ENCODE data around the gene TAAR8.
"Not testable (repeated sequence)": the region's sequence is repeated elsewhere in the genome, so short reads cannot be mapped to it uniquely, and the experiment has no call there.

The TAAR8 gene

GRCh38 chr6:132544826-132545225 is 7.6 kb upstream of the TAAR8 start:
- no peak for DNase-seq (ENCODE audit: low read depth in 2 of 2)

DNA sequence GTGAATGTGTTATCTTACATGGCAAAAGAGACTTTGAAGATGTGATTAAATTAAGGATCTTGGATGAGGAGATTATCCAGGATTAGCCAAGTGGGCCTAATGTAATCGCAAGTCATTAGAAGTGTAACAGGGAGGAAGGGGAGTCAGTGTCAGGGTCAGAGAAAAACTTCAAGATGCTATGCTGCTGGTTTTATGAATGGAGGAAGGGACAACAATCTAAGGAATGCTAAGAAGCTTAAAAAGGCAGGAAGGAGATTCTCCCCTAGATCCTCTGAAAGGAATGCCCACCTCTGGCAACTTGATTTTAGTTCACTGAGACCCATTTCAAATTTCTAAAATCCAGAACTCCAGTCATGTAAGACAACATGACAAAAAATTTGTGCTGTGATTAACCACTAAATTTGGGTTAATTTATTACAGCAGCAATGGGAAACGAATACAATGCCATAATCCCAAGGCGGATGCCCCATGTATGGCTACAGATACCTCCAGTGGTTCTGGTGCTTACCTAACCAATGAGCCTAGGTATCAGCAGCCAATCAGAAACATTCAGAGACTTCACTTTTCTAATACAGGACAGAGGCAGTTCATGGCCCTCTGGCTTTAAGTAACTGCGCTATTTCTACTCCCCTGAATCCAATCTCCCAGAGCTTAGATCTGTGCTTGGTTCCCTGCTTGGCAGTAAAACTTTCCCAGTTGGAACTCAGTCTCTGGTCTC is 3.6 kb upstream of the TAAR8 start:
- DNase-seq (ENCODE audit: low read depth in 2 of 2) = no peak

- DNase-seq (ENCODE audit: low read depth in 2 of 2) = no peak
Measured at GRCh38 chr6:132551214-132551613, 1.3 kb upstream of the TAAR8 start.

GRCh38 chr6:132560087-132560486 is 7.6 kb downstream of the TAAR8 start:
- DNase-seq (ENCODE audit: low read depth in 2 of 2) = not testable (repeated sequence)

GRCh38 chr6:132566404-132566803 is 13.9 kb downstream of the TAAR8 start:
- DNase-seq (ENCODE audit: low read depth in 2 of 2) = no peak

DNA sequence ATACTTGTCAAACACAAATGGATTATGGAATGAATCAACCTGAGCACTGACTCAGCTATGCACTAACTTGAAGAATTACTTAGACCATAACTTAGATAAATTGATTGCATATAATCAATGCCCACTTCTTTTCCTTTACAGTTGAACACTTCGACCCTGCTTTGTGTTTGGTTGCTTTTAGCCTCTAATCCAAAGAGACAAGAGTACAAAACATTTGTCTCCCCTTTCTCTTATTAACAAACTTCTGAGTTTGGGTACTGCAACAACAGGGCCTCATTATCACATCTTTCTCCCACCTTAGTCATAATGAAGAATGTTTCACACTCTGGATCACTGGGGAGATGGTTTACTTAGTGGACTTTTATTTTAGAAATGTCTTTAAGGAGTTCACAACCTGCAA is 15.1 kb downstream of the TAAR8 start:
- DNase-seq (ENCODE audit: low read depth in 2 of 2) = no peak

- no peak for DNase-seq (ENCODE audit: low read depth in 2 of 2)
Measured at GRCh38 chr6:132568611-132569010, 16.1 kb downstream of the TAAR8 start.

DNA sequence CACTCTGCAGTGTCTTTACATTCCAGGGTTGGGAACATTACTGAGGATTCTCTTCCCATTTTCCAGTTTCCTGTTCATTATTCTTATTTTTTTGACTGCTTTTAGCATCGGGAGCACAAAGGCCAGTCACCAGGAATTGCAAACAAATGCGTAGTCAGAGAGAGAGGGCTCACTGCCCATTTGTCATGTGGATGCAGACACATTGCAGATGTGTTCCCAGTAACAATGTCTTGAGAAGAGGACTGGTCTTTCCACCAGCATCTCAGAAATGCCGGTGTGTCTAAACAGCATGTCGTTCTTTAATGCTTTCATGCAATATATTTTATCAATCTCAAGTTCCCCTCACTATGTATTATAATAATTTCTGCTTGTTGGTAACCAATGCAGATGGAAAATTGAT is 16.7 kb downstream of the TAAR8 start:
- no peak for DNase-seq (ENCODE audit: low read depth in 2 of 2)

GRCh38 chr6:132570221-132570777 is 17.8 kb downstream of the TAAR8 start, which contains the start of gene TAAR6:
TAAR6 (plus strand) TSS chr6:132570322; CDS start chr6:132570322, 0 bp downstream.
- no peak for DNase-seq (ENCODE audit: low read depth in 2 of 2)

DNA sequence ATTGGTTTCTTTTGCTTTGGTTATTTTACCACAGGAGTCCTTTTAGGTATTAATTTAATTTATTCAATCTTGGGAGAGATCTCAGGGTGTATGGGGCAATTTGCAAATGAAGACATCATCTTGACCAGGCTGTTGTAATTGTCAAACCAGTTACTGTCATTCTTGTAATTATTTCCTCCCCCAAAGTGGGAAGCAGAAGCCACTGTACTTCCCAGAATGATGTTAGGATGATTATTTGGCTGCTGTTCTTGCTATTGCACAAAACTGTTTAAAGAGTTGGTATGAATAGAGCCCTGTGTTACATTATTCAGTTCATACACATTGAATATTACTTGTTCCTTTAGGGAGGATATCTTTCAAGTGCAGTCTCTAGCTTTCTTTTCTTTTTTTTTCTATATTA is 19.3 kb downstream of the TAAR8 start:
- DNase-seq (ENCODE audit: low read depth in 2 of 2) = no peak

DNA sequence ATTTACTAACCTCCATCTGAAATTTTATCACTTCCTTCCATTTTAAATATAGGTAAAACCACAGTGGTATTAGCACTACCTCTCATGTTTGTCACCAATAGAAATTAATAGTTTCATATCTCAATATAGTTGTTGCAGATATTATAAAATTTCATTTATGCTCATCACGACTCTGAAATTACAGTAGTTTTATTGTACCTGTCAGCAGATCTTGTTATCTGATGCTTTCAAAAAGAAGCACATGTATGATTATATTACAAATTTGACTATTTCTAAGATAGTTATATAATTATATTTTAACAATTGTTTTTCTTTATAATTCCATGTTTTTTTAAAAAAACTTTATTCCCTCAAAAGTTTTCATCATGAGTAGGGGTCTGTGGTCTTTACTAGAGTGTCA is 32.2 kb downstream of the TAAR8 start:
- no peak for DNase-seq (ENCODE audit: low read depth in 2 of 2)

GRCh38 chr6:132587424-132587823 is 35.0 kb downstream of the TAAR8 start:
- DNase-seq (ENCODE audit: low read depth in 2 of 2) = no peak

DNA sequence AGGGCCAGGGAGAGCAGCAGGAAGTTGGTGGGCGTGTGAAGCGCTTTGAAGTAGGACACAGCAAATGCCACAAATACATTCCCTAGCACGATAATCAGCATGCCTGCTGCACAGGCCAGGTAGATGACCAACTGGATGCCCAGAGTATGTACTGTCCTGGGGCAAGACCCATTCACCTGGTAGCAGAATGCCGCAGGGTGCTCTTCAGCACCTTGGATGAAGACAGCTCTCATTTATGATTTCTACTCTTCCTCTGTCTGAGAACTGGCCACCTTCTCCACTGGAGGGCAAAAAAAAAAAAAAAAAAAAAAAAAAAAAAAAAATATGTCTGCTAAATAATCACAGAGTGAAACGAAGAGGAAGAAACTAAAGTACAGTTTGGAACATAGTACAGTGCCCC is 37.0 kb downstream of the TAAR8 start, which contains the start of gene TAAR5:
TSS of gene TAAR5 (minus strand) at position 288 of the 400 bp plus-strand sequence. CDS start at position 233, 55 bp downstream.
- no peak for DNase-seq (ENCODE audit: low read depth in 2 of 2)

- DNase-seq (ENCODE audit: low read depth in 2 of 2) = no peak
Measured at GRCh38 chr6:132590362-132590761, 37.9 kb downstream of the TAAR8 start.

DNA sequence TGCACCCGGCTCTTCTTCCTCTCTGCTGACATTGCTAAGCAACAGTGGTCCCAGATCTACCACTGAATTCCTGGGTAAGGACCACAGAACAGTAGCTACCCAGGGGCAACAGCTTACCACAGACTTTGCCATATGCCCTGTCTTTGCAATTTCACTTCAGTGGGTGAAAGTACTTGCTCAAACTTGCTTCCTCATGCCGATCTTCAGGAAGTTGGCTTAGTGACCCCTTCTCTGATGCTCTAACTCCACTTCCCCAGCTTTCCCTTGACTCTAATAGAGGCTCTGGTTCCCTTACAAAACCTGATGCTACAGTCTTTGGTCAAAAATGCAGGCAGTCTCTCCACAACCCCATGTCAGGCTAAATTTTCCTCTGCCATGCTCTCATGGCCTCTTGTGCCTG is 40.4 kb downstream of the TAAR8 start:
- no peak for DNase-seq (ENCODE audit: low read depth in 2 of 2)

DNA sequence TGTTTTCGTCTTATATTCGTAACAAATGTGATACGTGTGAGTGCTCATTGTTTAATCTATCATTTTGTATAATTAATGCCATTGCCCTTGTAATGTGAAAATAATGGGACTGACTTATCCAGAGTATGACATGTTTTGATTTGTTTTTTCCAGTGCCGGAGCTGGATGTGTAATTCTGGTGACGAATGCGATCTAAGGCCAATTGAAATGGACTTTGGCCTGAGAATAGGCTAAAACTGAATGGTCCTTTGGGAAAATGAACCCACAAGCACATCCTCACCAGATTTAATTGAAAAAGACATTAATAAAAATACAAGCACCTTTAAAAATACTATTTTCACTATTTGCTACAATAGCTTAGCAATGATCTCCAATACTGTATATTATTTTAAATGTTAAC is 43.7 kb downstream of the TAAR8 start:
- DNase-seq (ENCODE audit: low read depth in 2 of 2) = no peak

GRCh38 chr6:132598473-132598872 is 46.0 kb downstream of the TAAR8 start:
- DNase-seq (ENCODE audit: low read depth in 2 of 2) = no peak

GRCh38 chr6:132600900-132601299 is 48.4 kb downstream of the TAAR8 start:
- not testable (repeated sequence) for DNase-seq (ENCODE audit: low read depth in 2 of 2)
